OCI-LY3 (cell line): Measurements from ENCODE around the gene TNFRSF8.
A peak's percentile ranks its signal among the peaks of the same experiment; 100 is the strongest.

Experiments used
- H2AFZ ChIP-seq: fragments of 200-600, 300-600 bp; shearing (Covaris generic); 2 replicates; pipeline ENCODE4 v1.6.0; 2014; ENCODE audit warnings: antibody characterized with exemption, low read depth, low read length
- H3K27ac ChIP-seq: fragments of 200-600, 300-600 bp; sonication (generic); 2 replicates; pipeline ENCODE4 v1.5.1; 2014; ENCODE audit warnings: mild to moderate bottlenecking, low read length, moderate library complexity, mixed read lengths
- H3K27me3 ChIP-seq: fragments of 200-600, 300-600 bp; sonication (generic); 2 replicates; pipeline ENCODE4 v1.6.1; 2014; ENCODE audit warnings: low read depth, low read length, mixed read lengths
- H3K36me3 ChIP-seq: fragments of 200-600, 300-600 bp; sonication (generic); replicated peaks from 2 replicates; pipeline ENCODE3; 2014; ENCODE audit warnings: low read depth, low read length, mixed read lengths
- H3K4me1 ChIP-seq: fragments of 300-600, 200-600 bp; sonication (generic); 2 replicates; pipeline ENCODE4 v1.6.1; 2014; ENCODE audit warnings: low read length, mixed read lengths
- H3K4me2 ChIP-seq: fragments of 200-600, 300-600 bp; sonication (generic); 2 replicates; pipeline ENCODE4 v1.6.1; 2014; ENCODE audit warnings: low read length, mixed read lengths
- H3K4me3 ChIP-seq: fragments of 300-600, 200-600 bp; sonication (generic); 2 replicates; pipeline ENCODE4 v1.5.1; 2014; ENCODE audit warnings: antibody characterized with exemption, mild to moderate bottlenecking, low read length, moderate library complexity
- H3K79me2 ChIP-seq: fragments of 300-600, 200-600 bp; shearing (Covaris generic); 2 replicates; pipeline ENCODE4 v1.6.1; 2014; ENCODE audit warnings: mild to moderate bottlenecking, low read length, mixed read lengths
- H3K9ac ChIP-seq: fragments of 300-600, 200-600 bp; shearing (Covaris generic); 2 replicates; pipeline ENCODE4 v1.6.0; 2014; ENCODE audit warnings: mild to moderate bottlenecking, low read length, moderate library complexity
- H3K9me3 ChIP-seq: fragments of 200-600, 300-600 bp; shearing (Covaris generic); 2 replicates; pipeline ENCODE4 v1.6.1; 2014; ENCODE audit warnings: low read length, mixed read lengths; ENCODE audit not compliant: insufficient read depth
- H4K20me1 ChIP-seq: fragments of 200-600, 300-600 bp; sonication (generic); 2 replicates; pipeline ENCODE4 v1.6.1; 2016; ENCODE audit warnings: low read length, mixed read lengths; ENCODE audit not compliant: insufficient read depth
- EZH2phosphoT487 ChIP-seq: fragments of 200-600 bp; shearing (Covaris generic); IDR thresholded peaks from 2 replicates; pipeline ENCODE4 v1.6.1; 2018; ENCODE audit warnings: antibody characterized with exemption, mixed run types, low read depth
- TF ChIP-seq, protein P1 (sequence below): fragments of 200-600, 300-600 bp; sonication (generic); IDR thresholded peaks from 2 replicates; pipeline ENCODE4 v1.5.1; 2014; ENCODE audit warnings: antibody characterized with exemption, low read length, low read depth

TNFRSF8 gene

DNA sequence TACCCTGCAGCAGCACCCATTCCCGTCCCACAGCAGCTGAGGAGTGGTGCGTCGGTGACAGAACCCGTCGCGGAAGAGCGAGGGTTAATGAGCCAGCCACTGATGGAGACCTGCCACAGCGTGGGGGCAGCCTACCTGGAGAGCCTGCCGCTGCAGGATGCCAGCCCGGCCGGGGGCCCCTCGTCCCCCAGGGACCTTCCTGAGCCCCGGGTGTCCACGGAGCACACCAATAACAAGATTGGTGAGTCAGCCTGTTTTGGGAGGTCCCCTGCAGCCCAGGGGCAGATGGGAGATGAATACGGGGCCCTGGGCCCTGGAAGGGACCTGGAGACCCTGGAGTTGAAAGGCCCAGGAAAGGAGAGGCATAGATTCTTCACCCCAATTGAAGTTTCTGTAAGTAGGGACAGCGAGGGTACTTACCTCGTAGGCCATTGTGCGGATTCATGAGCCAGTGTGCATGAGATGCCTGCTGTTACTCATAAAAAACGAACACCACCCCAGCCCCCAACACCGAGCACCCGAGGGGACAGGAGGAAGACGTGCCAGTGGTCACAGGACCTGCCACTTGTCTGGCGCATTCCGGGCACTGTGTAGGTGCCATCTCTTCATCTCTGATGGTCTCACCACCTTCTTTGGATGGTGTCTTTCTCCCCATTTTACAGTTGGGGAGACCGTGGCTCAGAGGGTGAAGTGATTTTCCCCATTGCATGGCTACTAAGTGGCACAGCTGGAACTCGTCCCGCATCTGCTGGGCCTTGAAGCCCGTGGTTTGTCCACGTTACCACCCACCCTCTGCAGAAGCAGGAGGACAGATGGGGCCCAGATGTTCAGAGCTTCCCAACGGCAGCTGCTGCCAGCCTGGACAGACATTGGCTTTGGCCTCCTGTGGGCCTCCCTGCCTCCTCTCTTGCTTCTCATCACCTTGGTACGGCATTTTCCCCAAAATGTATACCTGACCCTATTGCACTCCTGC lies 75.4 kb downstream of the TNFRSF8 start:
- TF ChIP-seq, protein P1, sequence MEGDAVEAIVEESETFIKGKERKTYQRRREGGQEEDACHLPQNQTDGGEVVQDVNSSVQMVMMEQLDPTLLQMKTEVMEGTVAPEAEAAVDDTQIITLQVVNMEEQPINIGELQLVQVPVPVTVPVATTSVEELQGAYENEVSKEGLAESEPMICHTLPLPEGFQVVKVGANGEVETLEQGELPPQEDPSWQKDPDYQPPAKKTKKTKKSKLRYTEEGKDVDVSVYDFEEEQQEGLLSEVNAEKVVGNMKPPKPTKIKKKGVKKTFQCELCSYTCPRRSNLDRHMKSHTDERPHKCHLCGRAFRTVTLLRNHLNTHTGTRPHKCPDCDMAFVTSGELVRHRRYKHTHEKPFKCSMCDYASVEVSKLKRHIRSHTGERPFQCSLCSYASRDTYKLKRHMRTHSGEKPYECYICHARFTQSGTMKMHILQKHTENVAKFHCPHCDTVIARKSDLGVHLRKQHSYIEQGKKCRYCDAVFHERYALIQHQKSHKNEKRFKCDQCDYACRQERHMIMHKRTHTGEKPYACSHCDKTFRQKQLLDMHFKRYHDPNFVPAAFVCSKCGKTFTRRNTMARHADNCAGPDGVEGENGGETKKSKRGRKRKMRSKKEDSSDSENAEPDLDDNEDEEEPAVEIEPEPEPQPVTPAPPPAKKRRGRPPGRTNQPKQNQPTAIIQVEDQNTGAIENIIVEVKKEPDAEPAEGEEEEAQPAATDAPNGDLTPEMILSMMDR = no peak
- no peak for TF ChIP-seq EZH2phosphoT487
- no peak overlapping the region for H3K27ac ChIP-seq

DNA sequence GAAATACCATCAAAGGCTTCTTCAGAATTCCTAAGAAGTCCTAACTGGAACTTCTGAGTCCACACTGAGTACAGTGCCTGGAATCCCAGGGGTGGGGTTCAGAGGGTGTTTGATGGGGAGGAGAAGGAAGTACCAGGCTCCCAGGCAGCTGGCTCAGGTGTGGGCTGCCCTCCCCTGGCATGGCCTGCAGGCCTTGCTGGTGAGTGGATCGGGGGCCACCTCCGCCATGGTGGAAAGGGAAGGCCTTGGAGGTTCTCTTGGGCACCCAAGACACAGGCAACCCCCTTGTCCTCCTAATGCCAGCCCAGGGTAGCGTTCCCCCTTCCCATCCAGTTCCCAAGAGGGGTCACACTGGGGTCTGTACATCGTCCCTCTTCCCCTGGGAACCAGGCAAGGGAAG lies 76.9 kb downstream of the TNFRSF8 start:
- peaks cover 49% of the 10 kb centered on the region for H3K4me1 ChIP-seq
- H3K36me3 ChIP-seq = no peaks in the 10 kb centered on the region
- H3K27me3 ChIP-seq = no peaks in the 10 kb centered on the region
- H4K20me1 ChIP-seq = no peaks in the 10 kb centered on the region
- no peak overlapping the region for H3K4me2 ChIP-seq
- no peak overlapping the region for H3K4me3 ChIP-seq
- no peak overlapping the region for H2AFZ ChIP-seq
- no peaks in the 10 kb centered on the region for H3K9me3 ChIP-seq
- H3K79me2 ChIP-seq = no peaks in the 10 kb centered on the region
- H3K27ac ChIP-seq = no peak overlapping the region
- H3K9ac ChIP-seq = no peak overlapping the region
- TF ChIP-seq, protein P1 = no peak
- TF ChIP-seq EZH2phosphoT487 = no peak

More for the DNA sequence above, 75.4 kb downstream of the TNFRSF8 start:
- H3K9ac ChIP-seq = peak overlapping the region; percentile 43; the same call in 1 of the 2 replicates
- peak overlapping the region; percentile 61 for H3K4me3 ChIP-seq
- no peaks in the 10 kb centered on the region for H4K20me1 ChIP-seq
- H3K9me3 ChIP-seq = no peaks in the 10 kb centered on the region
- H3K27me3 ChIP-seq = no peaks in the 10 kb centered on the region
- no peaks in the 10 kb centered on the region for H3K36me3 ChIP-seq
- peak overlapping the region; percentile 89 for H2AFZ ChIP-seq
- peaks cover 34% of the 10 kb centered on the region for H3K4me1 ChIP-seq
- H3K79me2 ChIP-seq = no peaks in the 10 kb centered on the region
- peak overlapping the region; percentile 78 for H3K4me2 ChIP-seq

DNA sequence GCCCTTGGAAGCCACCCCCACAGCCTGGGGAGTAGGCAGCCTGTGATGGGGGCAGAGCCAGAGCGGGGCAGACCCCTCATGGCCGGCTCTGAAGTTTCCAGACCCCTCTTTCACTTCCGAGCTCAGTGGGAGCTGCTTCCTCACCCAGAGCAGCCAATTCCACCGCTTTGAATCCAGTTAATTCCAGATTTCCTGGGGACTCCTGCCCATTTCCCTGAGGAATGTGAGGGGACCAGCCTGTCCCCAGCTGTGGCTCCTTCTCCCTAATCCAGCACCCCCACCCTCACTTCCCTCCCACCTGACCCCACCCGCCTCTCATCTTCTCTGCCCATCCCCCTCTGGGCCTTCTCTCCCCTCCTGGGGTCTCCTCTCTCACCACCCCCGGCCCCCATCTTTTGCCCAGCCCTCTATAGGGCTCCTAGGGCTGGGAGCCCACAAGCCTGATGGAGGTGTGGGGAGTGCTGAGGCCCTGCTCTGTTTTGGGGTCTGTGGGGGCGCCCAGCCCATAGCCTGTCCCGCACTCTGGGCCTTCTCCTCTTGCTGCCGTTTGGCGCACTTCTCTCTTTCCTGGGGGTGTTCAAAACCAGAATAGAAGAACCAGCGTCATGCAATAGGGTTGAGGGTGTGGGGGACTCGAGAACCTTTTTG lies 77.5 kb downstream of the TNFRSF8 start:
- TF ChIP-seq, protein P1 = no peak
- no peak for TF ChIP-seq EZH2phosphoT487
- Histone ChIP-seq H3K4me3 (no peak overlapping the region), H3K27me3 (no peaks in the 10 kb centered on the region), H3K79me2 (no peaks in the 10 kb centered on the region), H2AFZ (no peak overlapping the region), H3K4me2 (no peak overlapping the region), H4K20me1 (no peaks in the 10 kb centered on the region), H3K4me1 (peaks cover 52% of the 10 kb centered on the region), H3K9ac (no peak overlapping the region), H3K27ac (no peak overlapping the region), H3K9me3 (no peaks in the 10 kb centered on the region), H3K36me3 (no peaks in the 10 kb centered on the region)
